IPS-NIHi11 (cell line): ENCODE measurements around the gene PLCB4.

ENCODE experiments used
- DNase-seq: peaks from one replicate; pipeline ENCODE4 v3.0.0; 2012; ENCODE audit warnings: mixed read lengths, low spot score

PLCB4 gene

DNA sequence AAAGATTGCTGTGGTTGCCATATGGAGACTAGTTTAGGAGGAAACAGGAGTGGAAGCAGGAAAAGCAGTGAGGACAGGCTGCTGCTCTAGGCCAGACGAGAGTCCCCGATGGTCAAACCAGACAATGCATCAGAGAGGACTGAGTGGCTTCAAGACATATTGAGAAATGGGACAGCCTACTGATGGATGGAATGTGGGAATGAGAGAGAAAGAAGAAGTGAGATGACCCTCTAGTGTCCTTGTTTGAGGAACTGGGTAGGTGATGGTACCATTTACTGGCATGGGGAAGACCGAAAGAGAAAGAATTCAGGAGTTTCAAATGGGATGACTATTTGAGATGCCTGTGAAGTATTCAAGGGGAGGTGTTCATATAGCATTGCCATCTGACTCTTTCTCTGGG, 333.7 kb downstream of the PLCB4 start:
- no peak for DNase-seq

DNA sequence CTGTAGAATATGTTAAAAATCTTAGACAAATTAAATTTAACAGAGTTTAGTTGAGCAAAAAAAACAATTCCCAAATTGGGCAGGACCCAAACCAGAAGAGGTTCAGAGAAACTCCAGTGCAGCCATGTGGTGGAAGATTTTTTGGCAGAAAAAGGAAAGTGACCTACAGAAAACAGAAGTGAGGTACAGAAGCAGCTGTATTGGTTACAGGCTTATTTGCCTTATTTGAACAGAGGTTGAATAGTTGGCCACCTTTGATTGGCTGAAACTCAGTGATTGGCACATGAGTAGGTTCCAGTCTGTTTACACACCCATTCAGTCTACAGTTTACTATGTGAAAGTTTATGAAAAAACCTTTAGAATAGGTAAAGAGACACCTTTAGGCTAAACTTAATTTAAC, 334.6 kb downstream of the PLCB4 start:
- no peak for DNase-seq

DNA sequence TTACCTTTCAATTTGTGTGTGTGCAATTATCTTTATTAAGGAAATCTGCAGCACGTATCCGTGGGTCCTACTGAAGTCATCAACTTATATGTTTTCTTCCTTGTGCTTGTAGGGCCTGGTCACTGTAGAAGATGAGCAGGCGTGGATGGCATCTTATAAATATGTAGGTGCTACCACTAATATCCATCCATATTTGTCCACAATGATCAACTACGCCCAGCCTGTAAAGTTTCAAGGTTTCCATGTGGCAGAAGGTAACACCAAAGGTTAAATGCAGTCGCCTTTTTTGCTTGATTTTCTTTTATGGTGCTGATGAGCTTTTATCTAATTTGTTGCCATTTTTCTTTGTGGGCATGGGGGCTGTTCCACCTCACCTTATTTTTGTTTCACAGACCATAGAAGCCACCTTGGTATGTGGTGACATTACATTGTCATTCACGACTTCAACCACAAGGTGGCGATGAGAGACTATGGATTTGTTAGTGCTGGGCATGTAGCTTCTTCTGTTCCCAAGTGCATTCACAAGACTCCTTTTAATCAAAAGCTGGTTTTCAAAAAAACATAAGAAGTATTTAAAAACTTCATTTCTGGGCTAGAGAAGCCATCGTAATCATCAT, 339.0 kb downstream of the PLCB4 start:
- DNase-seq = peak; percentile 67

DNA sequence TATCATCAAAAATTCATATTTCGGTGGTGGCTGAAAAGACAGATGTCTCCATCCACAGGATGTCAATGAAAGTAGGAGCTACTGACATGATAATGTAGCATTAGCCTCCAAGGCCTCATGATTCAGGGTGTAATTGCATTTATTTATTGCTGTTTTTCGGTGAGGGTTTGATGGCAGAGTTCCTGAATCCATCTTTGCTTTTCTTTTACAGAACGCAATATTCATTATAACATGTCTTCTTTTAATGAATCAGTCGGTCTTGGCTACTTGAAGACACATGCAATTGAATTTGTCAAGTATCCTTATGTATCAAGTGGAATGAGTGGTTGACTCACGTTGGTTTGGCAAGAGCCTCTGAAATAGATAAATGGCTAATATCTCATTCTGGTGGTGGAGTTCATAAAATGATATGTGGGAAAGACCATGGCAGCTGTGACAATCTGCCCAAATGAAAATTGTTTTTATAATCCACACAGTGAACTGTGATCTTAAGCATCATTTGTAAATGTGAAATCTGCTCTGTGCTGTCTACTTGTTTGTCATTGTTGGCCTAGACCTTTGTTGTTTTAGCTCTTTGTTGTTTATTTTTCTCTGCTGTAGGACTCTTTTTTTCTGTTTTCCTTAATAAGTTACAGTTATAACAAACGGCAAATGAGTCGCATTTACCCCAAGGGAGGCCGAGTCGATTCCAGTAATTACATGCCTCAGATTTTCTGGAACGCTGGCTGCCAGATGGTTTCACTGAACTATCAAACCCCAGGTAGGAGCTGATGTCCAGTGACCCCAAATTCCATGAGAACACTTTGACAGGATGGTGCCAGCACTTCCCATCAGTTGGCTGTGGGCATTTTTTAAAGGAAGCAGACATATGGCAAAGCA, 339.8 kb downstream of the PLCB4 start:
- DNase-seq = no peak

DNA sequence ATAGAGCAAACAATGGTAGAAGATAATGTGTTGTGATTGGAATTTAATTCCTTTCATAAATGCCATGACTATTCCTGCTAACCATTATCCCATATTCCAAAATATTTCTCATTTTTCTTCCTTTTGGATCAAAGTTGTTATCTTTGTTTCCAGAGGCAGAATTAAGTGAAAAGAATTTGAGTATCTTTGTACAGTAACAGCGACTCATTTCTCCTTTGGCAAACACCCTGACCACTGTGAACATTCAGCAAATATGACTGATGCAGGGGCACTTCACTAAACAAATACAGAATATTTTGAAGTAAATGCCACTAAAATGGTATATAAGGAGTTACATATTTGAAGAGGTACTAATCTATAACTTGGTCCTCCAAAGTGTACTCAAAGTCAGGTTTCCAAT, 340.5 kb downstream of the PLCB4 start:
- no peak for DNase-seq

DNA sequence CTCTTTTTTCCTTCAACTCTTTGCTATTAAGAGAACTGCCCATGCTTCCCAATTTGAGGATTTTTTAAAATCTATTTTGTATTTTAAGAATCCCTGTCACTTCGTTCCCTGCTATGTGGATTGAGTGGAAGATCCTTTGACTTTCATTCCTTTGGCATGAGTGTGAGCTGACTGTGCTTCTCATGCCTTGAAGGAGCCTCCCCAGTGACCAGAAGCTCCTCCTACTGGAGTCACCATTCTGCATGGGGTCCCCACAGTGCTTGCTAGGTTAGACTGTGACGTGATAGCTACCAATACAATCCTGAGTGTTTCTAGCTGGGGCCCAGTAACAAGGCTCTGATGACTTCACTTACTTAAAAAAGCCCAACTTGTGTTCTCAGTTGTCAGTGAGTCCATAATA, 341.1 kb downstream of the PLCB4 start:
- DNase-seq = no peak

DNA sequence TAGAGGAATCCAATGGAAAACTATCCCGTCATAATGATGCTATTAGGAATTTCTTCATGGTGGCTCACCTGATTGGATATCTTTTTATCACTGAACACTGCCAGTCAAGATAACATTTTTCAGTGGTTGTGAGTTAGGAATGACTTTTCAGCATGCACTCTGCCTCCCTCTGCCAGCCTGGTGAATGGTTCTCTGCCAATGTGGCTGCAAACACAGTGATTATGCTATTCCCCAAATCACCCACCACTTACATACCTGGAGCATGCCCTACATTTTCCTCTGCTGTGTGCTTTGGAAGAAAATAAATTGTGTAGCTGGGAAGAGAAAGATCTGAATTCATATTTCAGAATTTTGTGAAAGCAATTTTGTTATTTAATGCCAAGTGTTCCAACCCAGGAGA, 342.9 kb downstream of the PLCB4 start:
- DNase-seq = no peak

DNA sequence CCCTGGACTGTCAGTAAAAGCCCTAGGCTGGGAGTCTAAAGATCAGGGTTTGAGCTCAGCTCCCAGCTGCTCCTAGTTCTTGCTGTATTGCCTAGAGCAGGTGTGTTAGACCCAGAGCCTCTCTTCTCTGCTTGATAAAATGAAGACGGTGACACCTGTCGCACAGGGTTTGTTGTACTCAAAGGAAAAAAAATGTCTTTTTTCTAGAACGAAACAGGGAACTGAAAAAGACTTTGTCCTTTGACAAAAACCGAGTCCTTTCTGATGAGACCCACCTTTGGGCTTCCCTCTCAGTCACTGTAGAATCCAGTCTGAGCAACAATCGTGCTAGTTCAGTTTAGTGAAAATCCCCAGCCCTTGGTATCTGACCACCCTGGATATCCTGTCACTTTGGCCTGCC, 343.4 kb downstream of the PLCB4 start:
- no peak for DNase-seq

DNA sequence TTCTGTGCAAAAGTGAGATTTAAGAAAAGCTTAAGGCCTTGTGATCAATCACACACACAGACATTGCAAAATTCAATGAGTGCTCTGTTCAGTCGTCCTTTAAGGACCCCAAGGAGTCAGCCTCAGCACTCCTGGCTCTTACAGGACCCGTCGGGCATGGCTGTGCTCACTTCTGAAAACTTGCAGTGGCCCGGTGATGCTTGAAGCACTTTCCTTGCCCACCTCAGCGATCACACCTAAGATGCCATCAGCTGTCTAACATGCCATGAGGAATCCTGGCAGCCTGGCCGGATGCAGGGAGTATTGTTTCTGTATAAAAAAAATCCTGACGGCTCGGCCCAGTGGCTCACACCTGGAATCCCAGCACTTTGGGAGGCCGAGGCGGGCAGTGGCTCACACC, 344.1 kb downstream of the PLCB4 start:
- DNase-seq = no peak

DNA sequence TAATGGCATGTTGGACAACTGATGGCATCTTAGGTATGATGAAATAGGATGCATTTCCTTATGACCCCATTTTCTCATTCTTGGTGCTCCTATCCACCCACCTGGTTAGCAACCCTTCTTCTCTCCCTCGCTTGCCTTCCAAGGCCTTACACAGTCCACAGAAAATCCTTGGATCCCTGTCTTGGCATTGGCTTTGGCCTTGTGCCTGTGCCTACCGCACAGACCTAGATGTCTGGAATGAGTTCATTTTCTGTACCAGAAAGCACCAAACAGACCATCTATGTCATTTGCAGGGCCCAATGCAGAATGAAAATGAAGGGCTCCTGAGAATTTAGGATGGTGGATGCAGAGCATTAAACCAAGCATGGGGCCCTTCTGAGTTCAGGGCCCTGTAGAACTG, 346.5 kb downstream of the PLCB4 start:
- DNase-seq = no peak

DNA sequence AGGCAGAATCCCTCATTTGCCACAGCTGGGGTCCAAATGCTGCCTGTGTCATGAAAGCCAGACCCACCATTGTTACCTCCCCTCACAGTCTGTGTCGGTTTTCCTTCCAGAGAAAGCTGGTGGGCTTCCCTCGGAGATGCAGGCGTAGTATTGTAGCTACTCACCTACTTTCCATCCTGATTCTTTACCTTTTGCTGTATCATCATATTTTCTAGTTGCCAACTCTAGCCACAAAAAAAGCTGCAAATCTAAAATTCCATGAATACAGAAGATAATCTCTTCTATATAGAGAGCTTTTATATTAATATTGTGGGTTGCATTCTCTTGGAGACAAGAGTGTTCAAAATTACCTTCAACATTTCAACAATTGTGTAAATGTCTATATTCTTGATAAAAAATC, 347.5 kb downstream of the PLCB4 start:
- no peak for DNase-seq

DNA sequence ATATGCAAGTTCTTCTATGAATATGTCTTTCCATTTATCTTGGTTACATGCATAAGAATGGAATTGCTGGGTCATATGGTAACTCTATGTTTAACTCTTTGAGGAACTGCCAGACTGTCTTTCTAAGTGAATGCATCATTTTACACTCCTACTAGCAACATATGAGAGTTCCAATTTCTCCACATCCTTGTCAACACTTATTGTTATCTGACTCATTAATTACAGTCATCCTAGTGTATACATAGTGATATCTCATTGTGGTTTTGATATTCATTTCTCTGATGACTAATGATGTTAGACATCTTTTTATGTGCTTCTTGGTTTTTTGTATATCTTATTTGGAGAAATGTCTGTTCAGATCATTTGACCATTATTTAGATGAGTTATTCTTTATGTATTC, 348.8 kb downstream of the PLCB4 start:
- no peak for DNase-seq

DNA sequence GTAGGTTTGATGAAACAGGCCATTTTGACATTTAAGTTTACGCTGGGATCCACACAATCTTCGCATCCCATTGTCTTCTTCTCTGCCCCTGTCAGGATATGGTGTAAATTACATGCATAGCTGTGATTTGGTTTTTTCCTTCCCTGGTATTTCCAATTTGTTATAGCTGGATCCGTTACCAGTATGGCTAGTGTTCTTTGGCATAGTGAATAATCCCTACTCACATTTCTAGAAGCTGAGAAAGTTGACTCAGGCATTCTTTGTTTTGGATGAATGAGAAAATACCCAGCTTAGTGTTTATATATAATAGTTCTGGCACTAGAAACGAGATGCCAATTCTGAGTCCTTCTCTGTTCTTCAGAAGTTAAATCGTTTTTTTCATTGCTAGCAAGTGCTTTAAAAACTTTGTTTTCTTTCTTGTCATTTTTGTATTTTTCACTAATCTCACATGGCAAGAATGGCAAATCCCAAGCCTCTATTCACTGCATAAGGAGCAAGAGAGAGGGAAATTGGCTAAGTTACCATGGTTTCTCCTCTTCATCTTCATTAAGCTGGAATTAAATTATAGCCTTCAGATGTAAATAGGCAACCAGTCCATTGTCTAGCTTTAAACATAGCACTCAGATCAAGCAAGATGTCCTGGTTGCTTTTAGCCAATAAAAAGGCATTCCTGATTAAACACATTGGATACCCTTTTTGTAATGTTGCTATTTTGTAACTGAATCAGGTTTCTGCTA, 353.6 kb downstream of the PLCB4 start:
- no peak for DNase-seq

DNA sequence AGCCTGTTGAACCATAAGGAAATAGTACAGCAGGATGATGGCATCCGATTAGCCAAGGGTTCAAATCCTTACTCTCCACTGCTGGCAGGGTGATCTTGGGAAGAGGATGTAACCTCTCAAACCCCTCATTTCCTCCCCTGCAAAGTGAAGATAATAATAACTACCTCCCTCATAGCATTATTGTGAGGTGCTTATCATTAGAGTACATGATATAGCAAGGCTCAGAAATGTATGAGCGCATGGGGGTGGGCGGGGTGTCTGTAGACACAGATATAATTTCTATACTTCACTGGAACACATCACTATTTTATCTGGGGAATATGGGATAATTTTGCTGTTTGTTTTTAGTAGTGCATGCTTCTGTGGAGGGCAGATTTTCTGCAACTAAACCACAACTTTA, 355.7 kb downstream of the PLCB4 start:
- no peak for DNase-seq

DNA sequence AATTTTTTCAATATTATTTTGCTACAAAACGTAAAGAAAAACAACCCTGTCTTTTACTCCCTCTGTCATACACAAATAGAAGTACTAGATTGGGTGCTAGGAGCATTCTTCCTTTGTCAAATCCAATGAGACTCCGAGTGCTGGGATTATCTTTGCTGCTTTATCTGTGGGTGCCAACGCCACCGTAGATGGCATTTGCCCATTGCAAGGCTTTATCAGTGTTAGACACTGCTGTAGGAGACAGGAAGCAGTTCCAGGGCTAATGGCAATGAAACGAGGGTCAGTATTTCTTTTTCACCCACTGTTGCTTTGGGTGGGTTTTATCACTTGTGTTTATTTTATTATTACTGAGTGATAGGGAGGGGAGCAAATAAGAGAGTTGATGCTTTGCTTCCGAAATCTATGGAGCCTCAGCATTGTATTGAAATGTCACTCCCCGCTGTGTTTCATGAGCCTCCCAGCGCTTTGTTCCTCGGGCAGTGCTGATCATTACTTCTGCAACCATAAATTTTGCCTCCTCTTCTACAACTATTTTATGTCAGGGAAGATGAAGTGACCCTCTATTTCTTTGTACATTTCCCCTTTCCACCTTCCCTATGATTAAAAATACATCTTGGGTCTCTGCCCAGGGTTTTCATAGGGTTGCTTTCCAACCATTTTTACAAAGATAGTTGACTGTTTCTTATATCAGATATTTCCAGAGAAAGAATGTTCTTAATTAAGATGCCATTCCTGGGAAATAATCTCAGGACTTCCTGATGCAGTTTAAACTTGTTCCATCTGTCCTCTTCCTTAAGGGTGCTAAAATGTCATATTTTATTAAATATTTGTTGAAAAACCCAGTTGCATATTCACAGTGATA, 358.8 kb downstream of the PLCB4 start:
- DNase-seq = no peak

DNA sequence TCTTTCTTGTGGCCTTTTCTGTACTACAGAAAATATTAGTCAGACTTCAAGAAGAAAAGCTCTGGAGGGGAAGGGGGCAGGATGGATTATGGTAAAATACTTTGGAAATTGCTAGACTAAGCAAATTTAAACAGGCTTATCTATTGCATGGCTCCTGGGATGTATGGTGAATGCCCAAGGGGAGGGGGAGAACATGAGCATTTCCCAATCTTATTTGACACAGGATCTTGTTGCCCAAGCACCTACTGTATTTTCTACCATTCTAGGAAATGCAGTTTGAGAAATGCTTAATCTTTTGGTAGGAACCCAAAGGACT, 359.4 kb downstream of the PLCB4 start:
- DNase-seq = no peak

DNA sequence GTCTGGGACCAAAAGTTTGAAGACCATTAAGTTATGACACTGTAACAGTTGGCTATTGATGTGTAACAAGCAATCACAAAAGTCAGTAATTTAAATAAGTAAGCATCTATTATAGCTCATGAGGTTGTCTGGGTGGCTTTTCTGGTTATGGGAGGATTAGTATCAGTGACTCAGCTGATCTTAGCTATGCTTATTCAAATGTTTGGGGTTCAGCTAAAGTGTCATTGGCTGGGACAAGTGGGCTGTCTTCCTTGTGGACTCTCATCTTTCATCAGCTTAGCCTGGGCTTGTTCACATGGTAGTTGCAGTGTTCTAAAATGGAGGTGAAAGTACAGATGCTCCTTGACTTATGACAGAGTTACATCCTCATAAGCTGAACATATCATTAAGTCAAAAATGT, 370.9 kb downstream of the PLCB4 start:
- DNase-seq = no peak

DNA sequence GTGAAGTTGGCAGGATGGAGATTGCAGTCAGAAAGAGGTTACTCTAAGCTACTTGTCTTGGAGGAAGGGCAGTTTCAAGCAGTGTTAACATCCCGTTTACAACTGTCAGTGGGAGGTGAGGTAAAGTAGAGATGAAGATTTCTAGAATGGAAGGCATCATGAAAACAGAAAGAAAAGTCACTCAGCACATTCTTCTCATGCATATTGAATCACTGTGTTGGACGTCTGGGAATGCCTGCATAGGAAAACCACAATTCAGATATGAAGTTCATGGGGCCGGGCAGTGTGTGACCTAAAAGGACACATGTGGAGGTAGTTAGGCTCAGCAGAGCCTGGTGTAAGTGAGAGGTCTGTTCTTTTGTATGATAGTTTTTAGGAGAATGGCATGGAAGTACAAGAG, 372.0 kb downstream of the PLCB4 start:
- DNase-seq = no peak

DNA sequence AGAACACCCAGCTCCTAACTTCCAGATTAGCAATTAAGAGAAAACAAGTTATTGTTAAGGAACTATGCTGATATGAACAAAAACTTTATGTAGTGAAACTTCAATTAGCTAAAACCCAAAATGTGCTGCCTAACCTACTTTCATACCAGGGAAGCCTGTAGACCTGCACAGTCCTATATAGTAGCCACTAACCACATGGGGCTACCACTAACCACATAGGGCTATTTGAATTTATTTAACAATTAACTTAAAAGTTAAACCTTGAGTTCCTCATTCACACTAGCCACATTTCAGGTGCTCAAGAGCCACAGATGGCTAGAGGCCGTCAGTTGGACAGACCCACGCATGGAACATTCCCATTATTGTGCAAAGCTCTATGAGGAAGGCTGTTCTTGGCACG, 373.1 kb downstream of the PLCB4 start:
- DNase-seq = no peak

DNA sequence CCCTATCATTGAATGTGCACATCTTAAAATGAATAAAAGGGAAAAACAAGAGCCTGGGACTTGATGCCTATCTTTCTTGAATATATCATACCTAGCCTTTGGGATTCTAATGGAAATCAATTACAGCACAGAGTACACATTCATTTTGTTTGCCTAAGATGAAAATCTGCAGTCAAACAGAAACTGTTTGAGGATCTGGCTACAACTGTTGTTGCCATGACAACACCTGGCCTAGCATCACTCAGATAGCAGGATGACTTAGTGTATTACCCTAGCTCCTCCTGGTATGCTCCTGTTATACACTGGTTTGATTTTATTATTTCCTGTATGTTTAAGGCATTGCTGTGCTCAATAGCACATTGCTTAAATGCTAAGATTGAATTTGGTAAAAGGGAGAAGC, 374.0 kb downstream of the PLCB4 start:
- no peak for DNase-seq

DNA sequence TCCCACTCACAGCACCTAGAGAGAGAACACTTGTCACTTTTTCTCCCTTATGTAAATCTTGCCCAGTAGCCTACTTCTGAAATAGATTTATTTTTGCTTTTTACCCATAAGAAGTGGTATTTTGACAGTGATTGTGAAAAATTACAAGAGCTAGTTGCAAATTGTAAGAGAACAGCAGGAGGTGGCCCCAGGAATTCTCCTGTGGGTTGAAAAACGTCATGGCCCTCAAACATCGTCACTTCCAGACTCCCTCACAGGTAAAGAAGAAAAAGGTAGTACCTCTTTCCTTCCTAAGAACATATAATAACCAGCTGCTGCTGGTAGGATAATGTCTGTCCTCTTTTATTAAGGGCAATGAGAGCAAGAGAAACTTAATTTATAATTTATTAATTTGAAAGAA, 376.0 kb downstream of the PLCB4 start:
- no peak for DNase-seq

DNA sequence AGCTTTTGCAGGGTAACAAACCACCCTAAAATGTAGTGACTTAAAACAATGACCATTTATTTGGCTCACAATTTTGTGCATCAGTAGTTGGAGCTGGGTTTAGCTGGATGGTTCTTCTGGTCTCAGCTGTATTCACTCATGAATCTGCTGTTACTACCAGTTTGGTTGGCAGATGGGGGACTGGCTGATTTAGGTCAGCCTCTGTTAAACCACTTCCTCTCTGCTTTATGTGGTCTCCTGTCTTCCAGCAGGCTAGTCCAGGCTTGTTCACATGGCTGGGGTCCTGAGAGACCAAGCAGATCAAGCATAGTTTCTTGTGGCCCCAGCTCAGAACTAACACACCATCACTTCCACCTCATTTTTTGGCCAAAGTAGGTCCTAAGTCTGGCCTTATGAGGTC, 378.3 kb downstream of the PLCB4 start:
- no peak for DNase-seq
